Neural cell (in vitro differentiated cells): ENCODE data around the gene TCF23.
"Not testable (repeated sequence)": the region's sequence is repeated elsewhere in the genome, so short reads cannot be mapped to it uniquely, and the experiment has no call there.

Source experiments
- EP300 ChIP-seq: fragments of 450-650 bp; conservative IDR thresholded peaks from 2 replicates; pipeline ENCODE4 v1.6.1; 2014; ENCODE audit warnings: antibody characterized with exemption, mild to moderate bottlenecking, moderate library complexity; ENCODE audit not compliant: poor library complexity, severe bottlenecking
- EZH2 ChIP-seq: fragments of 200-600, 300-800 bp; shearing (Covaris generic), sonication (generic); IDR thresholded peaks from 2 replicates; pipeline ENCODE4 v1.6.1; 2014; ENCODE audit warnings: antibody characterized with exemption, low read length, borderline replicate concordance, mild to moderate bottlenecking; ENCODE audit not compliant: insufficient read depth, poor library complexity, severe bottlenecking
- POLR2AphosphoS5 ChIP-seq: IDR thresholded peaks from 2 replicates; pipeline ENCODE4 v1.6.1; 2012
- REST ChIP-seq: IDR thresholded peaks from 2 replicates; pipeline ENCODE4 v1.6.1; 2012; ENCODE audit warnings: borderline replicate concordance
- SMC3 ChIP-seq: fragments of 450-650 bp; conservative IDR thresholded peaks from 2 replicates; pipeline ENCODE4 v1.6.1; 2014; ENCODE audit warnings: antibody characterized with exemption, mild to moderate bottlenecking, moderate library complexity; ENCODE audit not compliant: poor library complexity
- TF ChIP-seq, protein P1 (sequence below): fragments of 450-650 bp; IDR thresholded peaks from 2 replicates; pipeline ENCODE4 v1.5.1; 2014; ENCODE audit warnings: antibody characterized with exemption, mild to moderate bottlenecking, moderate library complexity; ENCODE audit not compliant: poor library complexity, severe bottlenecking

GRCh38 chr2:27110603-27111352 lies 38.0 kb upstream of the TCF23 start:
- TF ChIP-seq, protein P1, sequence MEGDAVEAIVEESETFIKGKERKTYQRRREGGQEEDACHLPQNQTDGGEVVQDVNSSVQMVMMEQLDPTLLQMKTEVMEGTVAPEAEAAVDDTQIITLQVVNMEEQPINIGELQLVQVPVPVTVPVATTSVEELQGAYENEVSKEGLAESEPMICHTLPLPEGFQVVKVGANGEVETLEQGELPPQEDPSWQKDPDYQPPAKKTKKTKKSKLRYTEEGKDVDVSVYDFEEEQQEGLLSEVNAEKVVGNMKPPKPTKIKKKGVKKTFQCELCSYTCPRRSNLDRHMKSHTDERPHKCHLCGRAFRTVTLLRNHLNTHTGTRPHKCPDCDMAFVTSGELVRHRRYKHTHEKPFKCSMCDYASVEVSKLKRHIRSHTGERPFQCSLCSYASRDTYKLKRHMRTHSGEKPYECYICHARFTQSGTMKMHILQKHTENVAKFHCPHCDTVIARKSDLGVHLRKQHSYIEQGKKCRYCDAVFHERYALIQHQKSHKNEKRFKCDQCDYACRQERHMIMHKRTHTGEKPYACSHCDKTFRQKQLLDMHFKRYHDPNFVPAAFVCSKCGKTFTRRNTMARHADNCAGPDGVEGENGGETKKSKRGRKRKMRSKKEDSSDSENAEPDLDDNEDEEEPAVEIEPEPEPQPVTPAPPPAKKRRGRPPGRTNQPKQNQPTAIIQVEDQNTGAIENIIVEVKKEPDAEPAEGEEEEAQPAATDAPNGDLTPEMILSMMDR, result not testable (repeated sequence)
- not testable (repeated sequence) for TF ChIP-seq EZH2, SMC3, POLR2AphosphoS5, REST, EP300
